ENCODE data around the gene OR2J2.

DNA sequence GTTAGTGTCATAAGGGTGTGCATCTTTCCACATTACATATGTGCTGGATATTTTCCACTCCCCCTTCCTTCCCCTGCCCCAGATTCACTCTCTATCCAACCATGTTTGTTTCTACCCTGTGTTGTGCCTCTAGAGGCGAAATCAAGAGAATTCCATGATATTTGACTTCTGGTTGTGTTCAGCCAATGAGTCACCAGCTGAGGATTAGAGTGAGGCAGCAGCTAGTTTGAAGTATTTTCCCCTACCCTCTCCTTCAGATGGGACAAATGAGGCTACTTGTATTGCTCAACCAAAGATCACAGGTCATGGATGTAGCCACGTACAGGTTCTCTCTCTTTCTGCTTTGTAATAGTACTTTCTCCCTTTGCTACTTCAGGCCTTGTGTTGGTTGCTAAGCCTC, 24.5 kb upstream of the OR2J2 start:
- TF ChIP-seq POLR2A (IDR thresholded peaks at IDR 0.05) = no peak
- TF ChIP-seq EP300 (IDR thresholded peaks at IDR 0.05) = no peak
- TF ChIP-seq, protein P1, sequence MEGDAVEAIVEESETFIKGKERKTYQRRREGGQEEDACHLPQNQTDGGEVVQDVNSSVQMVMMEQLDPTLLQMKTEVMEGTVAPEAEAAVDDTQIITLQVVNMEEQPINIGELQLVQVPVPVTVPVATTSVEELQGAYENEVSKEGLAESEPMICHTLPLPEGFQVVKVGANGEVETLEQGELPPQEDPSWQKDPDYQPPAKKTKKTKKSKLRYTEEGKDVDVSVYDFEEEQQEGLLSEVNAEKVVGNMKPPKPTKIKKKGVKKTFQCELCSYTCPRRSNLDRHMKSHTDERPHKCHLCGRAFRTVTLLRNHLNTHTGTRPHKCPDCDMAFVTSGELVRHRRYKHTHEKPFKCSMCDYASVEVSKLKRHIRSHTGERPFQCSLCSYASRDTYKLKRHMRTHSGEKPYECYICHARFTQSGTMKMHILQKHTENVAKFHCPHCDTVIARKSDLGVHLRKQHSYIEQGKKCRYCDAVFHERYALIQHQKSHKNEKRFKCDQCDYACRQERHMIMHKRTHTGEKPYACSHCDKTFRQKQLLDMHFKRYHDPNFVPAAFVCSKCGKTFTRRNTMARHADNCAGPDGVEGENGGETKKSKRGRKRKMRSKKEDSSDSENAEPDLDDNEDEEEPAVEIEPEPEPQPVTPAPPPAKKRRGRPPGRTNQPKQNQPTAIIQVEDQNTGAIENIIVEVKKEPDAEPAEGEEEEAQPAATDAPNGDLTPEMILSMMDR (IDR thresholded peaks at IDR 0.05) = no peak
